CD14-positive monocyte (primary cell): Measurements from ENCODE around the gene NTRK3. TPM values are rescaled to one million over a fixed set of nuclear protein-coding genes. Genes with fewer than 3 reads are reported as not detected.

Experiments
- DNase-seq, 3 donors: peaks; one replicate each; pipeline ENCODE4 v3.0.0-alpha.2; 2011 to 2022
- H2AFZ ChIP-seq: 2 replicates; pipeline ENCODE4 v1.6.0; 2012; ENCODE audit warnings: mild to moderate bottlenecking, low read depth, low read length, inconsistent platforms; ENCODE audit not compliant: insufficient read depth, poor library complexity, severe bottlenecking
- H3K27ac ChIP-seq, 2 donors: 1 replicate in 1 of 2; 2 replicates in 1 of 2; pipeline ENCODE4 v1.5.1; 2012 to 2013; ENCODE audit warnings: low read length in 2 of 2, control low read depth in 1 of 2, inconsistent platforms in 1 of 2, low read depth in 1 of 2, mild to moderate bottlenecking in 1 of 2
- H3K27me3 ChIP-seq, 2 donors: one replicate each; pipeline versions ENCODE4 v1.6.0 to v1.6.1; 2011 to 2013; ENCODE audit warnings: low read length in 2 of 2; ENCODE audit not compliant: control insufficient read depth in 2 of 2, insufficient read depth in 2 of 2
- H3K36me3 ChIP-seq, 2 donors: replicated peaks in 1 of 2; 1 replicate in 1 of 2; 2 replicates in 1 of 2; pipeline versions ENCODE4 v1.5.1 to v1.6.1; 2012 to 2013; ENCODE audit warnings: low read length in 2 of 2, control low read depth in 1 of 2, inconsistent platforms in 1 of 2, mild to moderate bottlenecking in 1 of 2; ENCODE audit not compliant: insufficient read depth in 2 of 2, control insufficient read depth in 1 of 2
- H3K4me1 ChIP-seq, 2 donors: 1 replicate in 1 of 2; 2 replicates in 1 of 2; pipeline versions ENCODE4 v1.5.1 to v1.6.1; 2012 to 2013; ENCODE audit warnings: low read length in 2 of 2, control low read depth in 1 of 2, inconsistent platforms in 1 of 2, mild to moderate bottlenecking in 1 of 2, moderate library complexity in 1 of 2; ENCODE audit not compliant: insufficient read depth in 2 of 2, control insufficient read depth in 1 of 2
- H3K4me2 ChIP-seq: replicated peaks from 2 replicates; pipeline ENCODE3; 2012; ENCODE audit warnings: low read length, moderate library complexity, mild to moderate bottlenecking; ENCODE audit not compliant: poor library complexity, severe bottlenecking; ENCODE audit errors: extremely low read depth
- H3K4me3 ChIP-seq, 3 experiments: fragments of 200-600 bp in 1 of 3; sonication (generic) in 1 of 3; replicated peaks in 1 of 3; 1 replicate in 2 of 3; 2 replicates in 1 of 3; pipeline ENCODE4 v1.5.1; 2011 to 2013; ENCODE audit warnings: low read length in 3 of 3, mild to moderate bottlenecking in 3 of 3, control low read depth in 2 of 3, low read depth in 2 of 3, inconsistent platforms in 1 of 3, moderate library complexity in 1 of 3
- H3K79me2 ChIP-seq: 2 replicates; pipeline ENCODE4 v1.6.0; 2012; ENCODE audit warnings: mild to moderate bottlenecking, control low read depth, inconsistent platforms, low read length, moderate library complexity; ENCODE audit not compliant: insufficient read depth
- H3K9ac ChIP-seq: 2 replicates; pipeline ENCODE4 v1.6.0; 2017; ENCODE audit warnings: low read length, mild to moderate bottlenecking; ENCODE audit not compliant: insufficient read depth, poor library complexity, severe bottlenecking
- H3K9me3 ChIP-seq, 2 donors: replicated peaks in 1 of 2; 1 replicate in 1 of 2; 2 replicates in 1 of 2; pipeline versions ENCODE4 v1.5.1 to v1.6.1; 2012 to 2013; ENCODE audit warnings: low read length in 2 of 2, control low read depth in 1 of 2; ENCODE audit not compliant: control insufficient read depth in 1 of 2, insufficient read depth in 1 of 2
- H4K20me1 ChIP-seq: 2 replicates; pipeline ENCODE4 v1.6.0; 2012; ENCODE audit warnings: mild to moderate bottlenecking, low read length, control low read depth, moderate library complexity; ENCODE audit not compliant: insufficient read depth
- H3K27ac Mint-ChIP-seq, 7 donors: one replicate each; pipeline ENCODE4 v1.8.0; 2020; ENCODE audit warnings: mild to moderate bottlenecking in 7 of 7, mixed read lengths in 7 of 7, moderate library complexity in 6 of 7, inconsistent platforms in 2 of 7
- H3K27me3 Mint-ChIP-seq, 3 donors: one replicate each; pipeline ENCODE4 v1.8.0; 2021 to 2022; ENCODE audit warnings: low read depth in 3 of 3, mild to moderate bottlenecking in 3 of 3, mixed read lengths in 3 of 3, moderate library complexity in 3 of 3, inconsistent platforms in 1 of 3
- H3K36me3 Mint-ChIP-seq, 2 donors: one replicate each; pipeline ENCODE4 v1.8.0; 2020; ENCODE audit warnings: mixed read lengths in 2 of 2, inconsistent platforms in 1 of 2, mild to moderate bottlenecking in 1 of 2
- H3K4me1 Mint-ChIP-seq: one replicate; pipeline ENCODE4 v1.8.0; 2020; ENCODE audit warnings: mild to moderate bottlenecking, mixed read lengths
- H3K4me3 Mint-ChIP-seq, 2 donors: one replicate each; pipeline ENCODE4 v1.8.0; 2020; ENCODE audit warnings: mild to moderate bottlenecking in 2 of 2, mixed read lengths in 2 of 2, moderate library complexity in 1 of 2
- H3K9me3 Mint-ChIP-seq, 7 donors: one replicate each; pipeline ENCODE4 v1.8.0; 2020 to 2022; ENCODE audit warnings: mixed read lengths in 7 of 7, mild to moderate bottlenecking in 6 of 7, moderate library complexity in 6 of 7, inconsistent platforms in 2 of 7
- CTCF ChIP-seq: fragments of 200-600 bp; IDR thresholded peaks from one replicate; pipeline ENCODE4 v1.8.0; 2022; ENCODE audit warnings: antibody characterized with exemption, mild to moderate bottlenecking
- WGBS: methylation state at CpG from one replicate; pipeline ENCODE4 v1.1.5; 2013; ENCODE audit warnings: missing lambda C conversion rate; ENCODE audit not compliant: insufficient coverage; 5-methylcytosine and 5-hydroxymethylcytosine counted together
- intact Hi-C, 2 donors: fragments of 100-400 bp; cut with micrococcal nuclease; formaldehyde crosslinking; loops; one replicate each; pipeline versions ENCODE4 v1.15.0 to v1.15.1; 2023
- polyA plus RNA-seq, 3 donors: library from polyadenylated mRNA; depleted of rRNA in 1 of 3; unstranded in 2 of 3; stranded (reverse) in 1 of 3; fragments of 300-500 nt in 2 of 3; fragments of >200 nt in 1 of 3; fragmentation: Illumina TruSeq in 2 of 3; gene quantifications; 1 replicate in 2 of 3; 2 replicates in 1 of 3; pipeline ENCODE4 v1.2.3, GENCODE V29; 2012 to 2021

The NTRK3 gene
- polyA plus RNA-seq, 3 donors, result not detected

- Histone ChIP-seq H2AFZ (no peak overlapping the region), H3K9me3 (peaks cover 8 to 10% of the 10 kb centered on the region in 2 donors), H3K4me3 (no peak overlapping the region), H3K27me3 (no peaks in the 10 kb centered on the region), H3K4me2 (no peak overlapping the region), H3K9ac (no peak overlapping the region), H4K20me1 (no peaks in the 10 kb centered on the region), H3K4me1 (no peaks in the 10 kb centered on the region), H3K36me3 (no peaks in the 10 kb centered on the region), H3K27ac (no peak overlapping the region), H3K79me2 (no peaks in the 10 kb centered on the region)
- H3K4me3 Mint-ChIP-seq, result no peak overlapping the region
- no peaks in the 10 kb centered on the region for H3K4me1 Mint-ChIP-seq
- intact Hi-C loops, result no loop called here
- peaks cover 0 to 2% (median 0%) of the 10 kb centered on the region in 3 donors for H3K27me3 Mint-ChIP-seq
- 80% methylated on average over 2 of the region's 2 CpGs for WGBS
- no peaks in the 10 kb centered on the region for H3K36me3 Mint-ChIP-seq
- H3K27ac Mint-ChIP-seq, result no peak overlapping the region
- H3K9me3 Mint-ChIP-seq, result peaks cover 0 to 18% (median 8%) of the 10 kb centered on the region in 7 donors
- TF ChIP-seq CTCF, result no peak
- DNase-seq, result no peak
Observed at GRCh38 chr15:88207565-88207964, 49.0 kb downstream of the NTRK3 start.

DNA sequence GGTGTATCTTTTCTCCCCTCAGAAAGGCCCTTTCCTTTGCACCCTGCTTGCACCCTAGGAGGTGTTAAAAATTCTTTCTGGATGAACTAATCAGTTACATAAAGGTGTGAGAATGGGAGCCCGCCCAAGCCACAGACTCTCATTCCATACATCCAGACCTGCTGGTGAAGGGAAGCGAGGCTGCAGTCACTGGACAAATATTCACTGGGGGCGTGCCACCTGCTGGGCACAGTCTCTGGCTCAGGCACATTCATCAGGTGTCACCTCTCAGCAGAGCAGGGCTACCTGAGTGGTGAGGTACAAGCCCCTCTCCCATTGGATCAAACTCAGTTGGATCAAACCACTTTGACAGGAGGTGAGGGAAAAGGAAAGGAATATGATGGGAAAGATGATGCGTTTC lies 52.0 kb downstream of the NTRK3 start:
- H3K4me1 ChIP-seq, result no peaks in the 10 kb centered on the region
- no peak overlapping the region for H3K4me3 ChIP-seq
- H3K4me2 ChIP-seq, result no peak overlapping the region
- H3K4me3 Mint-ChIP-seq, result no peak overlapping the region
- no peaks in the 10 kb centered on the region for H4K20me1 ChIP-seq
- no peak for DNase-seq
- 100% methylated on average over 1 of the region's 4 CpGs for WGBS
- H3K27ac ChIP-seq, result no peak overlapping the region
- no peak overlapping the region for H2AFZ ChIP-seq
- intact Hi-C loops, result no loop called here
- no peak overlapping the region for H3K27ac Mint-ChIP-seq
- no peaks in the 10 kb centered on the region for H3K79me2 ChIP-seq
- peaks cover 7 to 30% (median 14%) of the 10 kb centered on the region in 7 donors for H3K9me3 Mint-ChIP-seq
- no peak overlapping the region for H3K9ac ChIP-seq
- no peaks in the 10 kb centered on the region for H3K36me3 ChIP-seq
- peaks cover 8 to 26% of the 10 kb centered on the region in 2 donors for H3K9me3 ChIP-seq
- no peaks in the 10 kb centered on the region for H3K27me3 ChIP-seq
- TF ChIP-seq CTCF, result no peak
- H3K36me3 Mint-ChIP-seq, result no peaks in the 10 kb centered on the region
- no peaks in the 10 kb centered on the region for H3K4me1 Mint-ChIP-seq
- peaks cover 0 to 2% (median 0%) of the 10 kb centered on the region in 3 donors for H3K27me3 Mint-ChIP-seq
